Tibial nerve (tissue), 4 donors: ENCODE data around the gene PEBP1.

Source experiments
- CTCF ChIP-seq, 5 experiments: fragments of 200-600 bp in 3 of 5; fragments of 450-650 bp in 2 of 5; sonication (generic) in 3 of 5; IDR thresholded peaks; one replicate each; pipeline ENCODE4 v1.5.1; 2016 to 2019; ENCODE audit warnings: antibody characterized with exemption in 5 of 5, mild to moderate bottlenecking in 3 of 5, moderate library complexity in 2 of 5
- EP300 ChIP-seq, 2 donors: sonication (generic); formaldehyde crosslinking; IDR thresholded peaks; one replicate each; pipeline ENCODE4 v1.6.1; 2017; ENCODE audit warnings: antibody characterized with exemption in 2 of 2, mild to moderate bottlenecking in 1 of 2
- POLR2A ChIP-seq, 2 donors: fragments of 450-650 bp; IDR thresholded peaks; one replicate each; pipeline ENCODE4 v1.6.1; 2017; ENCODE audit warnings: antibody characterized with exemption in 2 of 2, mild to moderate bottlenecking in 2 of 2, moderate library complexity in 2 of 2

GRCh38 chr12:118102609-118103008, 33.3 kb upstream of the PEBP1 start:
- no peak for TF ChIP-seq POLR2A (IDR thresholded peaks at IDR 0.05)
- no peak for TF ChIP-seq CTCF (IDR thresholded peaks at IDR 0.05)
- TF ChIP-seq EP300 (IDR thresholded peaks at IDR 0.05), result no peak
